Right lobe of liver (tissue), 4 donors: ENCODE results near the gene TRIM66.

Source experiments
- POLR2A ChIP-seq: fragments of 450-650 bp; IDR thresholded peaks from one replicate; pipeline ENCODE4 v1.6.1; 2017; ENCODE audit warnings: antibody characterized with exemption, mild to moderate bottlenecking
- TF ChIP-seq, protein P1 (sequence below), 4 donors: fragments of 200-600 bp in 3 of 4; fragments of 450-650 bp in 1 of 4; IDR thresholded peaks; one replicate each; pipeline versions ENCODE4 v1.5.1 to v1.8.0; 2016 to 2022; ENCODE audit warnings: antibody characterized with exemption in 4 of 4, mild to moderate bottlenecking in 2 of 4
- donor health status: DM: no; HTN: no; CAD: no.
- donor health status: DM: no; HTN: no; CAD: no.
- donor health status: DM: no; HTN: yes; CAD: no.

DNA sequence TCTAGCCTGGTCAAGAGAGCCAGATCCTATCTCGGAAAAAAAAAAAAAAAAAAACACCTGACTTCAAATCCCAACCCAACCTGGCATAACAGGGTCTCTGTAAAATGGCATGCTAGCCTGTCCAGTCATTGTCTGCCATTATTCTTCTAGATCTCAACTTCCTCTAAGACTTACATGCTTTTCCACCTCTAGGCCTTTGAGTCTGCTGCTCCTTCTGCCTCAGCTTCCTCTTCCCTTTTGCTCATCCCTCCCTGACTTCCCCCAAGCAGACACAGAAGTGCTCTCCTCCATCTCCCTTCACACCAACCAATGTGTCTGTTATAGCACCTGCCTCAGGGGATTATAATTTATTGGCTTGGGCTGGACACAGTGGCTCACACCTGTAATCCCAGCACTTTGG is 96.3 kb downstream of the TRIM66 start:
- TF ChIP-seq, protein P1, sequence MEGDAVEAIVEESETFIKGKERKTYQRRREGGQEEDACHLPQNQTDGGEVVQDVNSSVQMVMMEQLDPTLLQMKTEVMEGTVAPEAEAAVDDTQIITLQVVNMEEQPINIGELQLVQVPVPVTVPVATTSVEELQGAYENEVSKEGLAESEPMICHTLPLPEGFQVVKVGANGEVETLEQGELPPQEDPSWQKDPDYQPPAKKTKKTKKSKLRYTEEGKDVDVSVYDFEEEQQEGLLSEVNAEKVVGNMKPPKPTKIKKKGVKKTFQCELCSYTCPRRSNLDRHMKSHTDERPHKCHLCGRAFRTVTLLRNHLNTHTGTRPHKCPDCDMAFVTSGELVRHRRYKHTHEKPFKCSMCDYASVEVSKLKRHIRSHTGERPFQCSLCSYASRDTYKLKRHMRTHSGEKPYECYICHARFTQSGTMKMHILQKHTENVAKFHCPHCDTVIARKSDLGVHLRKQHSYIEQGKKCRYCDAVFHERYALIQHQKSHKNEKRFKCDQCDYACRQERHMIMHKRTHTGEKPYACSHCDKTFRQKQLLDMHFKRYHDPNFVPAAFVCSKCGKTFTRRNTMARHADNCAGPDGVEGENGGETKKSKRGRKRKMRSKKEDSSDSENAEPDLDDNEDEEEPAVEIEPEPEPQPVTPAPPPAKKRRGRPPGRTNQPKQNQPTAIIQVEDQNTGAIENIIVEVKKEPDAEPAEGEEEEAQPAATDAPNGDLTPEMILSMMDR (IDR thresholded peaks at IDR 0.05), result no peak
- no peak for TF ChIP-seq POLR2A
